Stimulated activated CD4-positive, alpha-beta T cell treated with anti-CD3 and anti-CD28 coated beads, Interleukin-15, amount 100 ng/mL, for 24 hours (primary cell): ENCODE results near the gene USP20.
"Not testable (repeated sequence)": the region's sequence is repeated elsewhere in the genome, so short reads cannot be mapped to it uniquely, and the experiment has no call there.

ENCODE experiments used
- DNase-seq: peaks from one replicate; pipeline ENCODE4 v3.0.0-alpha.2; 2020

The USP20 gene

DNA sequence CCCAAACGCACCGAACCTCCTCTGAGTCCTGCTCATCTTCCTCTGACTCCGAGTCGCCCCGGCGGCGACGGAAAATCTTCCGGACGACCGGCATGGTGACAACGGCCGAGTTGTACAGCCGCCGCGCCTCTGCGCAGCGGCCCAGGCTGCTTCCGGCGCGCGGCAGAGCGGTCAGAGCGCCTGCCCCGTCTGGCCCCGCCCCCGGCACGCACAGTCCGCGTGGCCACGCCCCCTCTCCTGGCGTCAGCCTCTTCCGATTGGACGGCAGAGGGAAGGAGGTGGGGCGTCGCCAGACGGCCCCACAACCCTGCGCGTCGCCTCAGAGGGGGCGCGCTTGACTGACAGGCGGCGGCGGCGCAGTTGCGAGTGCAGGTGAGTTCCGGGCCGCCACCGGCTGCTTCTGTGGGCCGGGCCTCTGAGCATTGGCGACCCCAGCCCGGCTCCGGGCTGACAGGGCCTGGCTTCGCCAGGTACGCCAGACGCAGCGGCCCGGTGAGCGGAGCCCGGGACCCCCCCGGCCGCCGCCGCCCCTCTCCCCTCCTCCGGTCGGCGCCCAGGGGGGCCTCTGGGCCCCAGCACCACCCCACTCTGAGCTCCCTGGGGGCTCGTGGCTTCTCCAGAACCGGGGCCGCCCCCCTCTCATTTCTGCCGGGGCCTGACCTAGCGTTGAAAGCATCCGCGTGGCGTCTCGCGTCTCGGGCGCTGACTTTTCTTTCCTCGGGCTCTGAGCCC lies at the start of gene USP20, which contains the start of gene C9orf78:
TSS of gene USP20 (plus strand) at position 331 of the 732 bp plus-strand sequence. CDS start 17,098 bp downstream, outside the sequence.
TSS of gene C9orf78 (minus strand) at position 148 of the 732 bp plus-strand sequence. CDS start at position 94, 54 bp downstream.
- peak; percentile 98 for DNase-seq

GRCh38 chr9:129785866-129786265 lies 49.4 kb upstream of the USP20 start:
- DNase-seq: no peak

DNA sequence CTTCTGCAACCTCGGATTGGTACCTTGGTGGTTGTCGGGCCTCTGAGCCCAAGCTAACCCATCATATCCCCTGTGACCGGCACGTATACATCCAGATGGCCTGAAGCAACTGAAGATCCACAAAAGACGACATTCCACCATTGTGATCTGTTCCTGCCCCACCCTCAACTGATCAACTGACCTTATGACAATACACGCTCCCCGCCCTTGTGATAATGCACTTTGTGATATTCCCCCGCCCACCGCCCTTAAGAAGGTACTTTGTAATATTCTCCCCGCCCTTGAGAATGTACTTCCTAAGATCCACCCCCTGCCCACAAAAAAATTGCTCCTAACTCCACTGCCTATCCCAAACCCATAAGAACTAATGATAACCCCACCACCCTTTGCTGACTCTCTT lies 48.8 kb upstream of the USP20 start:
- DNase-seq: no peak

DNA sequence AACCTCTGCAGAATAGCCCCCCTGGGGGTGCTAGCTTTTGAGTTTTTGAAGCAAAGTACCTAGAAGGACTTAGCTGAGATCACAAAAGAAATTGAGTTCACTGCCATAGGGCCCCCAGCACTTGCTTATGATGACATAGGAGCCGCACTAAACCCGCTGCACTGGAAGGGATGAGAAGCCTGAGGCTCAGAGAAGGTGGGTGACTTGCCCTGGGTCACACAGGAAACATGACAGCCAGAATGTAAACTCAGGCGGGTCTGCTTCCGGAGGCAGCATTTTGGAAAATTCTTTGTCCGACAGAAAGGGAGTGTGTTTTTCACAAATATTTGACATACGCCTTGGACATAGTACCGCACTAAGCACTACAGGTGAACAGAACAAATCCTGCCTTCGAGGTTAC lies 40.7 kb upstream of the USP20 start:
- no peak for DNase-seq

GRCh38 chr9:129796029-129796428 lies 39.2 kb upstream of the USP20 start:
- not testable (repeated sequence) for DNase-seq

GRCh38 chr9:129798973-129799372 lies 36.3 kb upstream of the USP20 start:
- no peak for DNase-seq

- DNase-seq: no peak
These were observed 33.8 kb upstream of the USP20 start for GRCh38 chr9:129801504-129801903.

- DNase-seq: peak; percentile 94
These were observed 32.2 kb upstream of the USP20 start, which contains the start of gene TOR1B for GRCh38 chr9:129802833-129803675. TOR1B (plus strand) TSS chr9:129803184; CDS start chr9:129803213, 29 bp downstream.

GRCh38 chr9:129803676-129804060 lies 31.6 kb upstream of the USP20 start:
- peak; percentile 12 for DNase-seq

DNA sequence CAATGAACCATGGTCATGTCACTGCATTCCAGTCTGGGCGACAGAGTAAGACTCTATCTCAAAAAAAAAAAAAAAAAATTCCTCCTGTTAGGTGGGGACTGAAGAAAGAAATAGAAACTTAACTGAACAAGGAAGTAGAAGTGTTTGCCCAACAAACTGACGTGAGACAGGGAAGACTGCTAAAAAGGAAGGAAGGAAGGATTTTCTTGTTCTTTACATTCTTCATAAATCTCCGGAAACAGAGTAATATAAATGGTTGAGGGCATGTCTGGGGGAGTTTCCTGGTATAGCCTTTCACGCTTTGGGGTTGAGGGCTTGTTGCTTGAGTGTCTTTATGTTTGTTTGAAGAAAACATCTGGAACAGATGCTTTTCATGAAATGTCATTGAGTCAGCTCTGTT lies 29.2 kb upstream of the USP20 start:
- no peak for DNase-seq

- no peak for DNase-seq
These were observed 25.9 kb upstream of the USP20 start for GRCh38 chr9:129809346-129809745.

GRCh38 chr9:129810116-129810515 lies 25.1 kb upstream of the USP20 start:
- no peak for DNase-seq

DNA sequence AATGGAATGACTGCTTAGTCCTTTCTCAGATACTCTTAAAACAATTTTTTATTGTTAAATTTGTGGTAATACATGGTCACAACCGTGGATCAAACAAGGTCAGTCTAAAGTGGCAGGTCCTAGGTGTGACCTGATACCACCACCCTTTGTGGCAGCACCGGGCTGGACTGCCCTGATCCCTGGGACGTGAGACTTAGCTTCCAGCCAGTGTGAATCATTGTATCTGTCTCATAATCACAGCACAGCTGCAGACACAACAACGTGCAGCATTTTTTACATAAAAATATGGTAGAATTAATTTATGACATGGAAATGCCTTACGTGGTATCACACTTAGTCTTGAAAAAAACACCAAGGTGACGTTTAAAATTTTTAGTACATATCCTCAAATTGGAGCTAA lies 24.5 kb upstream of the USP20 start:
- DNase-seq: no peak

GRCh38 chr9:129811967-129812363 lies 23.3 kb upstream of the USP20 start:
- no peak for DNase-seq

GRCh38 chr9:129812385-129812784 lies 22.9 kb upstream of the USP20 start:
- no peak for DNase-seq

- no peak for DNase-seq
These were observed 21.6 kb upstream of the USP20 start for GRCh38 chr9:129813661-129814060.

- DNase-seq: no peak
These were observed 20.6 kb upstream of the USP20 start for GRCh38 chr9:129814432-129815223.

DNA sequence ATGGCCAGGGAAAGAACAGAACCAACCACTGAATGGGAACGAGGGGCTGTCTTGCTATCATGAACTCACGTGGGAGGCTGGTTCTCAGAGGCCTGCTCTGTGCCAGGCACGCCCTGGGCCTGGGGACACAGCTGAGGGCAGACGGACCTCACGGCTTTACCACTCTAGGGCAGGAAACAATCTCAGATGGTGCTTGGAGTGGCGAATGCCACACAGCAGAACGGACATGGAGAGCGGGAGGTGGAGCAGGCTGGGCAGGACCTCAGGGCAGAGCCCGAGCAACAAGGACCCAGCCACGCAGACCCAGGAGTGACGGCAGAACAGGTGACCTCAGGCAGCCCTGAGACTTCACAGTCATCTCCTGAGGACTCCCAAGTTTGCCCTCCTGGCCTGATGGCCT lies 20.0 kb upstream of the USP20 start:
- no peak for DNase-seq

DNA sequence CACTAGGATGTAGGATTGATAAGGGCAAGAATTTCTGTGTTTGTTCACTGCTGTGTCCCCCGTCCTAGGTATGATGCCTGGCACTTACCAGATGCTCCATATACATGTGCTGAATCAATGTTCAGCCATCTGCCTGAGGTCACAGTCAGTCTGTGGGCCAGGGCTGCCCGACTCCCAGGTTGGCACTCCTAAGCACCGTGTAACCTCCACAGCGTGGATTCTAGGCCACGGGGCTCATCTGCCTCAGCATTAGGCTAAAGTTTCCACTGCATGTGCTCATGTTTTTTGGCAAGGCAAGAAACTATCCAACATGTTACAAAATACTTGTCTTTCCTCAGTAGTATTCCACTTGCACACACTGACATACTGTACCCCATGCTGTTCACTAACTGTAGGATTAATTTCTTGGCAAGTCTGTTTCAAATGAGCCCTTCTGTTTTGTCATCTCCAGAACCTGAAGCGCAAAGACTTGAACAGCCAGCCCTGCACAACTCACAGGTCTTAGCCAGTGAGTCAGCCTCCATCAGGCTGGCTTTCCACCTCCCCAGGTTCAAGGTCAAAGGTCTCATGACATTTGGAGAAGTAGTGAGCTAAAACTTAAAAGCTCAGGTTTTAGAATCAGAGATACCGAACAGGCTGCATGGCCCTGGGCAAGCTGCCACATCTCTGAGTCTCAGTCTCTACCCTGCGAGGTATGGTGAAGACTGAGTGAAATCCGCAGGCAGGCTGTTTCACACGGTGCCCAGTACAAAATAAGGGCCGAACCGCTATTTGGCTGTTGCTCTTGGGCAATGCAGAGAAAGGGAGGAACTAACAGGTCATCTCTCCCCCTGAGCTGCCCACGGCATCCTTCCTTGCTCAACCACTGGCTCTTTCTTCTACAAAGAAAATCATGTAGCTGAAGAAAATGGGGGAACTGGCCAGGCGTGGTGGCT lies 18.5 kb upstream of the USP20 start:
- no peak for DNase-seq

DNA sequence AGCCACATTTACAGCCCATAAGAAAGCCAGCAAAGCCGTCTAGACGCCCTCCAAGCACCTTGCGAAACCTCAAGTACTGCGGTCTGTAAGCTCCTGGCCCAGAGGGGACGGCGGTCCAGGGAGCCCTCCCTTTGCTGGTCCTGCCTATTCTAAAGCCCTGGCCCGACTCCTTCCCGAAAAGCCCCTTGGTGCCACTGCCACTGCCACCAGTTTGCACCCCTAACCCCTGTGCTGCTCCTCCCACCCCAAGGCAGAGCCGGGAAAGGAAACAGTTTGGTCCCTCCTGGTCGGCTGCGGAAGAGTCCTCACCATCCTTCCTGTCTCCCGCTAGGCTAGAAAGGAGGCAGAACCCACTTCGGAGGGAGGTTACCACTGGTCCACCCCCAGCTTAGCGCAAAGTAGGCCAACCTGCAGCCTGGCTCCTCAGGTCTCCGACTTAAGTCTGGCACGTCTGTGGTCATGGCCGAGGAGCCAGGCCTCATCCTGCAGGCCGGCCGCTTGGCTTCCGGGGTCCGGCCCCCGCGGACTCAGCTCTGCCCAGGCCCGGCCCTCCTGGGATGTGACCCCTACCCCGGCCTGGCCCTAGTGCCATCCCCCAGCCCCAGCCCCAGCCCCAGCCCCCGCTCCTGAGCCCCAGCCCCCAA lies 12.2 kb upstream of the USP20 start:
- peak; percentile 30 for DNase-seq

GRCh38 chr9:129823542-129823934 lies 11.7 kb upstream of the USP20 start:
- DNase-seq: no peak
